A549 (cell line): ENCODE data around the gene ARID1B. TPM values are rescaled to one million over a fixed set of nuclear protein-coding genes. Genes with fewer than 3 reads are reported as not detected.

Experiments used
- ATAC-seq, 2 experiments: fragments of 200-7000 bp in 1 of 2; fragments of >200 bp in 1 of 2; cut with Nextera tagmentation in 1 of 2; cut with Tn5 transposase in 1 of 2; 3 replicates each; pipeline versions ENCODE4 v1.8.0 to v1.9.1; 2018 to 2020; ENCODE audit warnings: mild to moderate bottlenecking in 1 of 2, moderate library complexity in 1 of 2
- CTCF ChIA-PET: fragments of 300-600 bp; sonication (Branson Sonifier 250); formaldehyde crosslinking; extraction: SDS; loops from one replicate; lab custom pipeline; 2021; ENCODE audit warnings: antibody characterized with exemption, inconsistent platforms; lab: Yijun Ruan, JAX
- POLR2A ChIA-PET: fragments of 350-600 bp; formaldehyde crosslinking; extraction: SDS; loops from one replicate; lab custom pipeline; 2021; ENCODE audit warnings: antibody characterized with exemption, inconsistent platforms; lab: Yijun Ruan, JAX
- DNase-seq, 2 experiments: peaks; one replicate each; pipeline versions ENCODE4 v3.0.0 to v3.0.0-alpha.2; 2011 to 2016; ENCODE audit warnings: low read depth in 1 of 2, low spot score in 1 of 2
- FAIRE-seq: peaks from 2 replicates; lab custom pipeline; 2011; peaks lifted over from hg19 to GRCh38; lab: Jason Lieb, UNC
- H3K27ac ChIP-seq, 2 experiments: fragments of >200 bp; sonication (Bioruptor Twin); formaldehyde crosslinking; 3 replicates each; pipeline ENCODE4 v1.5.1; 2016 to 2017
- H3K4me1 ChIP-seq: fragments of >200 bp; sonication (Bioruptor Twin); formaldehyde crosslinking; 3 replicates; pipeline ENCODE4 v1.6.1; 2016
- H3K4me2 ChIP-seq: fragments of >200 bp; sonication (Bioruptor Twin); formaldehyde crosslinking; 3 replicates; pipeline ENCODE4 v1.6.1; 2016
- H3K4me3 ChIP-seq: fragments of >200 bp; sonication (Bioruptor Twin); formaldehyde crosslinking; 3 replicates; pipeline ENCODE4 v1.5.1; 2016
- H3K9me3 ChIP-seq: fragments of >200 bp; sonication (Bioruptor Twin); formaldehyde crosslinking; 3 replicates; pipeline ENCODE4 v1.6.1; 2016
- ATOH8 ChIP-seq: fragments of 250-450 bp; sonication (Bioruptor Pico); IDR thresholded peaks from 2 replicates; pipeline ENCODE4 v1.5.0; 2020; ENCODE audit warnings: low read depth, mild to moderate bottlenecking, moderate library complexity
- BCL3 ChIP-seq: fragments of >200 bp; sonication (Bioruptor Twin); formaldehyde crosslinking; IDR thresholded peaks from 3 replicates; pipeline ENCODE4 v1.6.1; 2016
- BHLHE40 ChIP-seq: IDR thresholded peaks from 2 replicates; pipeline ENCODE4 v1.6.1; 2012; ENCODE audit warnings: low read depth, low read length, inconsistent platforms
- CBX8 ChIP-seq: fragments of 200-600 bp; sonication (generic); IDR thresholded peaks from 2 replicates; pipeline ENCODE4 v1.6.1; 2016
- CEBPB ChIP-seq, 2 experiments: fragments of >200 bp in 1 of 2; sonication (Bioruptor Twin) in 1 of 2; formaldehyde crosslinking in 1 of 2; IDR thresholded peaks; 2 replicates each; pipeline ENCODE4 v1.6.1; 2012 to 2016
- CHD2 ChIP-seq: fragments of 150-350 bp; IDR thresholded peaks from 2 replicates; pipeline ENCODE4 v1.6.1; 2014; ENCODE audit warnings: low read length; ENCODE audit not compliant: partially characterized antibody
- EHMT2 ChIP-seq: fragments of 200-600 bp; sonication (generic); IDR thresholded peaks from 2 replicates; pipeline ENCODE4 v1.6.1; 2016; ENCODE audit warnings: antibody characterized with exemption, low read depth, mild to moderate bottlenecking, moderate library complexity
- FOSL2 ChIP-seq, 2 experiments: fragments of 450-650 bp in 1 of 2; fragments of >200 bp in 1 of 2; sonication (Bioruptor Twin) in 1 of 2; formaldehyde crosslinking; IDR thresholded peaks; 2 replicates each; pipeline versions ENCODE4 v1.5.0 to v1.6.1; 2016 to 2020; ENCODE audit warnings: mild to moderate bottlenecking in 1 of 2, moderate library complexity in 1 of 2
- HDAC2 ChIP-seq: fragments of 200-600 bp; sonication (generic); IDR thresholded peaks from 2 replicates; pipeline ENCODE4 v1.6.1; 2016
- HEYL ChIP-seq: fragments of 250-450 bp; sonication (Bioruptor Pico); IDR thresholded peaks from 2 replicates; pipeline ENCODE4 v1.8.0; 2021; ENCODE audit warnings: mild to moderate bottlenecking, moderate library complexity
- HMGXB4 ChIP-seq: fragments of 250-450 bp; sonication (Bioruptor Pico); IDR thresholded peaks from 2 replicates; pipeline ENCODE4 v1.5.0; 2021; ENCODE audit warnings: mild to moderate bottlenecking, moderate library complexity, borderline replicate concordance
- HOXB13 ChIP-seq: fragments of 250-450 bp; sonication (Bioruptor Pico); IDR thresholded peaks from 2 replicates; pipeline ENCODE4 v1.5.0; 2020; ENCODE audit warnings: low read depth, mild to moderate bottlenecking, moderate library complexity
- HOXB5 ChIP-seq: fragments of 250-450 bp; sonication (Bioruptor Pico); IDR thresholded peaks from 2 replicates; pipeline ENCODE4 v1.5.0; 2020; ENCODE audit warnings: mild to moderate bottlenecking, moderate library complexity
- KDM1A ChIP-seq: fragments of 200-600 bp; sonication (generic); IDR thresholded peaks from 2 replicates; pipeline ENCODE4 v1.6.1; 2016; ENCODE audit warnings: low read depth, mild to moderate bottlenecking
- MYC ChIP-seq: IDR thresholded peaks from 2 replicates; pipeline ENCODE4 v1.6.1; 2012; ENCODE audit warnings: mild to moderate bottlenecking, inconsistent platforms, low read length, improper control_type of control experiment, borderline replicate concordance
- NFE2L2 ChIP-seq: fragments of 150-350 bp; conservative IDR thresholded peaks from 2 replicates; pipeline ENCODE4 v1.6.1; 2014; ENCODE audit warnings: low read length
- NPAS2 ChIP-seq: fragments of 250-450 bp; sonication (Bioruptor Pico); IDR thresholded peaks from 2 replicates; pipeline ENCODE4 v1.8.0; 2022; ENCODE audit warnings: mild to moderate bottlenecking, moderate library complexity, borderline replicate concordance
- NR3C1 ChIP-seq: fragments of >200 bp; sonication (Bioruptor Twin); formaldehyde crosslinking; IDR thresholded peaks from 3 replicates; pipeline ENCODE4 v1.6.1; 2017
- PBX3 ChIP-seq: IDR thresholded peaks from 2 replicates; pipeline ENCODE4 v1.6.1; 2012
- POLR2A ChIP-seq: IDR thresholded peaks from 2 replicates; pipeline ENCODE4 v1.6.1; 2012; ENCODE audit warnings: mild to moderate bottlenecking, low read length
- RCOR1 ChIP-seq: fragments of 150-350 bp; IDR thresholded peaks from 2 replicates; pipeline ENCODE4 v1.6.1; 2014; ENCODE audit warnings: antibody characterized with exemption, low read length, low read depth
- ZNF302 ChIP-seq: fragments of 250-450 bp; sonication (Bioruptor Pico); IDR thresholded peaks from 2 replicates; pipeline ENCODE4 v1.9.0; 2021; ENCODE audit warnings: inconsistent platforms, mild to moderate bottlenecking, moderate library complexity
- ZSCAN20 ChIP-seq: fragments of 250-450 bp; sonication (Bioruptor Pico); IDR thresholded peaks from 2 replicates; pipeline ENCODE4 v1.8.0; 2022; ENCODE audit warnings: mild to moderate bottlenecking, moderate library complexity
- WGBS: methylation state at CpG from one replicate; pipeline ENCODE4 v1.1.6; 2017; ENCODE audit errors: missing lambda C conversion rate; 5-methylcytosine and 5-hydroxymethylcytosine counted together
- polyA plus RNA-seq, 4 experiments: library from polyadenylated mRNA; depleted of rRNA in 3 of 4; stranded (reverse); fragments of >200 nt; fragmentation: RNase III in 1 of 4; extraction: RNeasy Plus Mini Kit Qiagen cat#74134 plus additional on column Dnase treatment in 1 of 4; gene quantifications; 2 replicates in 3 of 4; 3 replicates in 1 of 4; pipeline ENCODE4 v1.2.3, GENCODE V29; 2011 to 2017

Gene ARID1B
- polyA plus RNA-seq, 2 of the 4 experiments (the other 2 are of a cell fraction), result 13.5 to 16.3 TPM

GRCh38 chr6:157200611-157201010 lies 423.4 kb downstream of the ARID1B start:
- POLR2A ChIA-PET, result no interaction called here
- no peak for FAIRE-seq
- no peak for DNase-seq
- no peak for ATAC-seq
- WGBS, result 92% methylated on average over 11 of the region's 17 CpGs
- H3K4me3 ChIP-seq, result no peak overlapping the region
- no peaks in the 10 kb centered on the region for H3K9me3 ChIP-seq
- TF ChIP-seq CHD2 (no peak), NR3C1 (no peak), ZSCAN20 (no peak), CEBPB (IDR thresholded peaks at IDR 0.05) (no peak)
- CTCF ChIA-PET, result interaction anchor here (1.3 kb wide), 1 partner anchor 167 kb away, joined by 4 read pairs; no protein-coding TSS in a partner anchor
- no peak overlapping the region for H3K4me2 ChIP-seq
- H3K27ac ChIP-seq, result no peak overlapping the region
- no peaks in the 10 kb centered on the region for H3K4me1 ChIP-seq

- ChIA-PET POLR2A (no interaction called here), CTCF (no interaction called here)
- FAIRE-seq (no peak), ATAC-seq (no peak), DNase-seq (no peak)
- Histone ChIP-seq H3K9me3 (no peaks in the 10 kb centered on the region), H3K4me1 (no peaks in the 10 kb centered on the region), H3K4me2 (no peak overlapping the region), H3K27ac (no peak overlapping the region), H3K4me3 (no peak overlapping the region)
- TF ChIP-seq CEBPB (IDR thresholded peaks at IDR 0.05), result no peak
- TF ChIP-seq EHMT2, result no peak
- TF ChIP-seq NPAS2, result no peak
- no peak for TF ChIP-seq ZNF302 (CRISPR knock-in tag)
- TF ChIP-seq ATOH8 (CRISPR knock-in tag), result no peak
- TF ChIP-seq KDM1A, result no peak
- TF ChIP-seq CBX8, result no peak
- no peak for TF ChIP-seq POLR2A
- TF ChIP-seq NFE2L2, result no peak
- no peak for TF ChIP-seq FOSL2 (IDR thresholded peaks at IDR 0.05)
- TF ChIP-seq FOSL2 (CRISPR knock-in tag; IDR thresholded peaks at IDR 0.05), result no peak
- 94% methylated on average over 15 of the region's 17 CpGs for WGBS
Observed at GRCh38 chr6:157201083-157201482, 423.9 kb downstream of the ARID1B start.

- no peak for FAIRE-seq
- Histone ChIP-seq H3K4me2 (no peak overlapping the region), H3K27ac (no peak overlapping the region), H3K4me3 (no peak overlapping the region), H3K4me1 (no peaks in the 10 kb centered on the region), H3K9me3 (no peaks in the 10 kb centered on the region)
- no peak for TF ChIP-seq HDAC2
- TF ChIP-seq CBX8, result no peak
- no peak for TF ChIP-seq HEYL (CRISPR knock-in tag)
- no peak for TF ChIP-seq HOXB5 (CRISPR knock-in tag)
- TF ChIP-seq HOXB13, result no peak
- TF ChIP-seq ATOH8 (CRISPR knock-in tag), result no peak
- TF ChIP-seq BHLHE40, result no peak
- TF ChIP-seq HMGXB4 (CRISPR knock-in tag), result no peak
- TF ChIP-seq MYC, result no peak
- no peak for TF ChIP-seq PBX3
- TF ChIP-seq FOSL2 (IDR thresholded peaks at IDR 0.05), result no peak
- no peak for TF ChIP-seq FOSL2 (CRISPR knock-in tag; IDR thresholded peaks at IDR 0.05)
- TF ChIP-seq ZNF302 (CRISPR knock-in tag), result no peak
- no peak for TF ChIP-seq RCOR1
- no peak for TF ChIP-seq BCL3
- ChIA-PET CTCF (no interaction called here), POLR2A (no interaction called here)
- no peak for ATAC-seq
- no peak for DNase-seq
- 82% methylated on average over 11 of the region's 11 CpGs for WGBS
Observed at GRCh38 chr6:157203312-157203744, 426.1 kb downstream of the ARID1B start.
